K562 (cell line): ENCODE results near the gene SLC39A5. TPM values are rescaled to one million over a fixed set of nuclear protein-coding genes. Genes with fewer than 3 reads are reported as not detected.

Experiments
- ATAC-seq: fragments of 200-7000 bp; cut with Tn5 transposase; 3 replicates; pipeline ENCODE4 v1.9.1; 2020; ENCODE audit warnings: moderate library complexity
- BruUV-seq: library from RNA; stranded (reverse); fragments of 400-500 nt; replicated peaks from 2 replicates; lab custom pipeline; 2021; lab: Mats Ljungman, UMichigan
- CTCF ChIA-PET: fragments of 300-600 bp; formaldehyde crosslinking; extraction: SDS; loops from one replicate; lab custom pipeline; 2021; ENCODE audit warnings: low intra/inter-chr PET ratio; lab: Yijun Ruan, JAX
- POLR2A ChIA-PET: fragments of 300-600, 350-650 bp; sonication (Branson Sonifier 250); formaldehyde crosslinking; extraction: SDS; loops from one replicate; lab custom pipeline; 2021; ENCODE audit warnings: antibody characterized with exemption, inconsistent platforms; lab: Yijun Ruan, JAX
- DNase-seq, 4 experiments: peaks; one replicate each; pipeline versions ENCODE4 v3.0.0 to v3.0.0-alpha.2; 2011 to 2018; ENCODE audit warnings: low spot score in 3 of 4, mixed read lengths in 3 of 4; ENCODE audit errors: extremely low read depth in 1 of 4
- FAIRE-seq: peaks from 2 replicates; lab custom pipeline; 2011; peaks lifted over from hg19 to GRCh38; lab: Jason Lieb, UNC
- H2AFZ ChIP-seq: 2 replicates; pipeline ENCODE4 v1.6.0; 2011; ENCODE audit warnings: low read depth, low read length, control low read depth, inconsistent platforms
- H3K27ac ChIP-seq: fragments of 200-600 bp; 3 replicates; pipeline ENCODE4 v1.8.0; 2011; ENCODE audit warnings: low read depth, mild to moderate bottlenecking, control low read depth, inconsistent platforms, low read length, moderate library complexity, mixed read lengths; ENCODE audit errors: extremely low read depth
- H3K27me3 ChIP-seq, 2 experiments: fragments of 300-600 bp in 1 of 2; 2 replicates in 1 of 2; 3 replicates in 1 of 2; pipeline versions ENCODE4 v1.6.0 to v1.8.0; 2011; ENCODE audit warnings: inconsistent platforms in 2 of 2, low read length in 2 of 2, mild to moderate bottlenecking in 1 of 2, mixed read lengths in 1 of 2, moderate library complexity in 1 of 2; ENCODE audit not compliant: control insufficient read depth in 2 of 2, insufficient read depth in 2 of 2
- H3K36me3 ChIP-seq: fragments of 300-600 bp; 3 replicates; pipeline ENCODE4 v1.8.0; 2011; ENCODE audit warnings: mild to moderate bottlenecking, low read length, inconsistent platforms; ENCODE audit not compliant: control insufficient read depth, insufficient read depth
- H3K4me1 ChIP-seq, 2 experiments: fragments of 200-600 bp in 1 of 2; replicated peaks in 1 of 2; 2 replicates in 1 of 2; 3 replicates in 1 of 2; pipeline versions ENCODE4 v1.5.1 to v1.8.0; 2011; ENCODE audit warnings: inconsistent platforms in 2 of 2, low read length in 2 of 2, mild to moderate bottlenecking in 1 of 2, mixed read lengths in 1 of 2, moderate library complexity in 1 of 2; ENCODE audit not compliant: control insufficient read depth in 2 of 2, insufficient read depth in 2 of 2
- H3K4me2 ChIP-seq: 2 replicates; pipeline ENCODE4 v1.6.1; 2011; ENCODE audit warnings: low read length, control low read depth, inconsistent platforms, mixed read lengths; ENCODE audit not compliant: insufficient read depth
- H3K4me3 ChIP-seq: fragments of 200-600 bp; sonication (generic), shearing (Covaris generic); 2 replicates; pipeline ENCODE4 v1.5.1; 2016; ENCODE audit warnings: control low read depth, inconsistent platforms
- H3K79me2 ChIP-seq: fragments of 200-600 bp; 3 replicates; pipeline ENCODE4 v1.8.0; 2011; ENCODE audit warnings: low read length, inconsistent platforms; ENCODE audit not compliant: control insufficient read depth, insufficient read depth
- H3K9ac ChIP-seq, 2 experiments: 2 replicates each; pipeline versions ENCODE4 v1.6.0 to v1.6.1; 2011; ENCODE audit warnings: low read depth in 2 of 2, low read length in 2 of 2, control low read depth in 1 of 2, inconsistent platforms in 1 of 2, mild to moderate bottlenecking in 1 of 2, mixed read lengths in 1 of 2; ENCODE audit not compliant: insufficient read depth in 1 of 2
- H3K9me1 ChIP-seq: one replicate; pipeline ENCODE4 v1.6.0; 2011; ENCODE audit warnings: inconsistent platforms, mild to moderate bottlenecking, low read length, moderate library complexity; ENCODE audit not compliant: control insufficient read depth, insufficient read depth
- H3K9me3 ChIP-seq: replicated peaks from 2 replicates; pipeline ENCODE4 v1.5.1; 2011; ENCODE audit warnings: low read depth, low read length, inconsistent platforms; ENCODE audit not compliant: control insufficient read depth, insufficient read depth
- H4K20me1 ChIP-seq: replicated peaks from 2 replicates; pipeline ENCODE4 v1.6.1; 2011; ENCODE audit warnings: low read length, inconsistent platforms, mixed read lengths; ENCODE audit not compliant: control insufficient read depth, insufficient read depth
- ATF3 ChIP-seq, 2 experiments: fragments of 450-650 bp in 1 of 2; sonication (generic) in 1 of 2; formaldehyde crosslinking in 1 of 2; IDR thresholded peaks in 1 of 2; conservative IDR thresholded peaks in 1 of 2; 2 replicates each; pipeline versions ENCODE4 v1.6.1 to v1.8.1; 2016 to 2023; ENCODE audit warnings: mild to moderate bottlenecking in 2 of 2, moderate library complexity in 2 of 2, inconsistent platforms in 1 of 2, missing genetic modification reagents in 1 of 2
- E2F3 ChIP-seq: fragments of 250-450 bp; sonication (Bioruptor Pico); IDR thresholded peaks from 2 replicates; pipeline ENCODE4 v1.4.0; 2020; ENCODE audit warnings: mild to moderate bottlenecking
- FOXK1 ChIP-seq: sonication (generic); formaldehyde crosslinking; IDR thresholded peaks from 2 replicates; pipeline ENCODE4 v1.8.0; 2022; ENCODE audit warnings: missing genetic modification reagents, mild to moderate bottlenecking, borderline replicate concordance
- FOXP1 ChIP-seq: sonication (generic); formaldehyde crosslinking; IDR thresholded peaks from 2 replicates; pipeline ENCODE4 v1.8.0; 2022; ENCODE audit warnings: mild to moderate bottlenecking, missing genetic modification reagents
- HDAC1 ChIP-seq, 2 experiments: fragments of 450-650 bp; IDR thresholded peaks; 2 replicates each; pipeline ENCODE4 v1.6.1; 2016 to 2017; ENCODE audit warnings: inconsistent platforms in 1 of 2, mild to moderate bottlenecking in 1 of 2, moderate library complexity in 1 of 2
- HDAC3 ChIP-seq: fragments of 450-650 bp; IDR thresholded peaks from 2 replicates; pipeline ENCODE4 v1.6.1; 2018; ENCODE audit warnings: borderline replicate concordance, mild to moderate bottlenecking, moderate library complexity; ENCODE audit not compliant: partially characterized antibody
- KLF1 ChIP-seq: fragments of 450-650 bp; IDR thresholded peaks from 2 replicates; pipeline ENCODE4 v1.6.1; 2016; ENCODE audit warnings: missing genetic modification characterization, missing compliant biosample characterization
- L3MBTL2 ChIP-seq: fragments of 450-650 bp; IDR thresholded peaks from 2 replicates; pipeline ENCODE4 v1.6.1; 2016; ENCODE audit warnings: mild to moderate bottlenecking, moderate library complexity
- LEF1 ChIP-seq: fragments of 450-650 bp; IDR thresholded peaks from 2 replicates; pipeline ENCODE4 v1.6.1; 2016; ENCODE audit warnings: mild to moderate bottlenecking
- NR2C1 ChIP-seq, 2 experiments: fragments of 450-650 bp; IDR thresholded peaks; 2 replicates each; pipeline ENCODE4 v1.6.1; 2017; ENCODE audit warnings: mild to moderate bottlenecking in 2 of 2, antibody characterized with exemption in 1 of 2, inconsistent platforms in 1 of 2, missing compliant biosample characterization in 1 of 2, missing genetic modification characterization in 1 of 2
- RBM25 ChIP-seq: fragments of 200-400 bp; formaldehyde crosslinking; IDR thresholded peaks from 2 replicates; pipeline ENCODE4 v1.6.1; 2018; ENCODE audit warnings: low read length, low read depth, moderate library complexity; ENCODE audit not compliant: severe bottlenecking
- RHOXF2B ChIP-seq: fragments of 250-450 bp; sonication (Bioruptor Pico); conservative IDR thresholded peaks from 2 replicates; pipeline ENCODE4 v1.5.1; 2021
- SMC3 ChIP-seq: conservative IDR thresholded peaks from 2 replicates; pipeline ENCODE4 v1.6.1; 2011; ENCODE audit warnings: low read depth, low read length, improper control_type of control experiment; ENCODE audit not compliant: insufficient read depth
- SOX6 ChIP-seq: fragments of 450-650 bp; IDR thresholded peaks from 2 replicates; pipeline ENCODE4 v1.6.1; 2014; ENCODE audit warnings: mild to moderate bottlenecking
- SPI1 ChIP-seq: IDR thresholded peaks from 2 replicates; pipeline ENCODE4 v1.6.1; 2011; ENCODE audit warnings: low read depth, low read length, control low read depth, borderline replicate concordance
- ZBTB1 ChIP-seq: sonication (generic); formaldehyde crosslinking; IDR thresholded peaks from 2 replicates; pipeline ENCODE4 v1.8.1; 2023; ENCODE audit warnings: missing genetic modification reagents, low read depth, mild to moderate bottlenecking, borderline replicate concordance
- ZNF133 ChIP-seq: fragments of 250-450 bp; sonication (Bioruptor Pico); IDR thresholded peaks from 2 replicates; pipeline ENCODE4 v1.4.0; 2020; ENCODE audit warnings: mild to moderate bottlenecking
- ZNF24 ChIP-seq: fragments of 450-650 bp; IDR thresholded peaks from 2 replicates; pipeline ENCODE4 v1.6.1; 2016
- ZNF324 ChIP-seq: fragments of 250-450 bp; sonication (Bioruptor Pico); IDR thresholded peaks from 2 replicates; pipeline ENCODE4 v1.4.0; 2020; ENCODE audit warnings: mild to moderate bottlenecking
- ZNF511 ChIP-seq: sonication (generic); formaldehyde crosslinking; IDR thresholded peaks from 2 replicates; pipeline ENCODE4 v1.8.0; 2022; ENCODE audit warnings: mild to moderate bottlenecking, missing genetic modification reagents
- WGBS: fragments of 100-300 bp; shearing (Covaris generic); methylation state at CpG from one replicate; pipeline ENCODE4 v1.1.6; 2016; ENCODE audit warnings: low coverage, mixed read lengths; ENCODE audit not compliant: insufficient coverage; ENCODE audit errors: missing lambda C conversion rate; 5-methylcytosine and 5-hydroxymethylcytosine counted together
- in situ Hi-C: fragments of 300-500 bp; cut with MboI; formaldehyde crosslinking; loops from 4 replicates; pipeline ENCODE4 v1.15.0; 2018; ENCODE audit warnings: inconsistent platforms, mixed read lengths
- intact Hi-C: fragments of 100-400 bp; cut with micrococcal nuclease; formaldehyde crosslinking; loops from 2 replicates; pipeline ENCODE4 v1.14.2; 2022
- polyA plus RNA-seq, 8 experiments: library from polyadenylated mRNA; depleted of rRNA in 4 of 8; stranded (reverse) in 5 of 8; unstranded in 3 of 8; fragments of >200 nt; fragmentation: Nextera tagmentation in 2 of 8; fragmentation: Illumina TruSeq in 1 of 8; extraction: Ambion mirVana in 2 of 8; extraction: Trizol in 1 of 8; gene quantifications; 2 replicates each; pipeline versions ENCODE4 v1.2.1 to v1.2.3, GENCODE V29; 2011 to 2014; ENCODE audit warnings: inconsistent platforms in 1 of 8, missing spikeins in 1 of 8
- total RNA-seq, 7 experiments: library from RNA; depleted of rRNA in 6 of 7; stranded (reverse); fragments of >200 nt in 6 of 7; fragmentation: Illumina TruSeq in 2 of 7; extraction: Trizol in 2 of 7; gene quantifications; 2 replicates each; pipeline versions ENCODE4 v1.2.1 to v1.2.3, GENCODE V29; 2011 to 2021; ENCODE audit warnings: low replicate concordance in 1 of 7

SLC39A5 gene
- total and polyA plus RNA-seq, 9 of the 15 experiments (the other 6 are each of a cell fraction or from before 2014, with no cell fraction given): 0.08 to 0.10 TPM; not detected in 7

- intact Hi-C loops: loop anchor here (1.0 to 5.0 kb wide), 3 partner anchors 71 to 143 kb away; partner anchors contain the start of gene CNPY2
- no peak for ATAC-seq
- in situ Hi-C loops: loop anchor here (5.0 kb wide), 2 partner anchors 67 to 277 kb away; partner anchors contain the start of genes ANKRD52 and SPRYD4
- no peak for TF ChIP-seq RBM25
- 0 out of 4 replicates have a peak, but pooled peaks of 1 of the 2 experiments have one; percentile 31 for TF ChIP-seq HDAC1 (IDR thresholded peaks at IDR 0.05)
- TF ChIP-seq KLF1: no peak
- TF ChIP-seq LEF1: no peak
- no peak for TF ChIP-seq ZNF24
- no peak for TF ChIP-seq SMC3
- peak; percentile 90 for TF ChIP-seq L3MBTL2
- TF ChIP-seq ATF3 (IDR thresholded peaks at IDR 0.05): no peak
- 0 out of 2 replicates have a peak, but pooled peaks have one; percentile 41 for TF ChIP-seq ATF3 (CRISPR knock-in tag; conservative IDR thresholded peaks at IDR 0.05)
- no peak for TF ChIP-seq SOX6
- no peak for TF ChIP-seq ZNF324 (CRISPR knock-in tag)
- no peak for TF ChIP-seq E2F3 (CRISPR knock-in tag)
- TF ChIP-seq ZNF511 (CRISPR knock-in tag): no peak
- TF ChIP-seq FOXK1 (CRISPR knock-in tag): peak; percentile 22; the same call in 1 of the 2 replicates
- TF ChIP-seq FOXP1 (CRISPR knock-in tag): 0 out of 2 replicates have a peak, but pooled peaks have one; percentile 8
- TF ChIP-seq HDAC3: peak; percentile 26
- 0 out of 2 replicates have a peak, but pooled peaks have one; percentile 9 for TF ChIP-seq NR2C1 (IDR thresholded peaks at IDR 0.05)
- no peak for TF ChIP-seq NR2C1 (tag; IDR thresholded peaks at IDR 0.05)
- TF ChIP-seq ZBTB1 (CRISPR knock-in tag): no peak
- TF ChIP-seq ZNF133 (CRISPR knock-in tag): no peak
- TF ChIP-seq SPI1: no peak
- no peak for TF ChIP-seq RHOXF2B (CRISPR knock-in tag)
Measured at GRCh38 chr12:56190695-56191155, 39.1 kb upstream of the SLC39A5 start.

More at GRCh38 chr12:56190695-56191155, 39.1 kb upstream of the SLC39A5 start:
- Histone ChIP-seq H3K4me1 (peaks cover 4 to 16% of the 10 kb centered on the region in 2 experiments; a peak in 3 of 5 replicates), H3K27me3 (no peaks in the 10 kb centered on the region), H3K9ac (peak overlapping the region; percentile 84 to 90; a peak in 3 of 4 replicates), H3K4me2 (peak overlapping the region; percentile 95), H2AFZ (peak overlapping the region; percentile 98), H3K79me2 (peaks cover 37% of the 10 kb centered on the region), H3K36me3 (peaks cover 17% of the 10 kb centered on the region), H3K27ac (peak overlapping the region; percentile 88), H3K4me3 (peak overlapping the region; percentile 85), H4K20me1 (no peaks in the 10 kb centered on the region), H3K9me3 (no peaks in the 10 kb centered on the region), H3K9me1 (no peaks in the 10 kb centered on the region)
- POLR2A ChIA-PET: interaction anchor here (0.6 to 5.9 kb wide), 5 partner anchors 13 to 72 kb away, joined by 3 to 54 read pairs (median 15); partner anchors contain the start of genes RNF41 and ZC3H10
- 14% methylated on average over 9 of the region's 9 CpGs for WGBS
- FAIRE-seq (peak; percentile 11), DNase-seq (peak in 1 of 4 experiments; percentile 41)
- CTCF ChIA-PET: interaction anchor here (0.6 to 2.9 kb wide), 7 partner anchors 14 to 1052 kb away, joined by 3 to 36 read pairs (median 9); partner anchors contain the start of genes ANKRD52, NABP2 and ZC3H10
- BruUV-seq: TSS peak; percentile 53
